Neural progenitor cell (in vitro differentiated cells): ENCODE measurements around the gene LRP3.

ENCODE experiments used
- EZH2phosphoT487 ChIP-seq: fragments of 200-600 bp; sonication (generic); IDR thresholded peaks from 2 replicates; pipeline ENCODE4 v1.6.1; 2017; ENCODE audit warnings: antibody characterized with exemption
- TF ChIP-seq, protein P1 (sequence below): fragments of 200-600 bp; sonication (generic); IDR thresholded peaks from 2 replicates; pipeline ENCODE4 v1.5.1; 2017; ENCODE audit warnings: antibody characterized with exemption, mild to moderate bottlenecking

DNA sequence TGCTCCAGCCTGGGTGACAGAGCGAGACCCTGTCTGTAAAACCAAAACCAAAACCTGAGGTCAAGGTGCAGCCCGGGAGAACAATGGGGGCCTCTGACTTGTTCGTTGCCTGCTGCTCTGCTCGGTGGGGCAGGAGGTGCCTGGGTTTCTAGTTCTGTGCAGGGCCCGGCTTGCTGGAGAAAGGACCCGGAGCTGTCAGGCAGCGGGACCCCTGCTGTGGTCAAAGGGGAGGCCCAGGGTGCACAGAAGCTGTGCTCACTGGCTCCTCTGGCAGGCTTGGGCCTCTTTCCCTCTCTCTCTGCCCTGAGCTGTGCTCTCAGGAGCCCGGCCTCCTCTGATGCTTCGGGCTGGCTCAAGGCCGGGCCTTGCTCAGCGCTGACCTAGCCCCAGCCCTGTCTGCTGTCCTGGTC is 3.5 kb downstream of the LRP3 start:
- TF ChIP-seq EZH2phosphoT487: no peak
- TF ChIP-seq, protein P1, sequence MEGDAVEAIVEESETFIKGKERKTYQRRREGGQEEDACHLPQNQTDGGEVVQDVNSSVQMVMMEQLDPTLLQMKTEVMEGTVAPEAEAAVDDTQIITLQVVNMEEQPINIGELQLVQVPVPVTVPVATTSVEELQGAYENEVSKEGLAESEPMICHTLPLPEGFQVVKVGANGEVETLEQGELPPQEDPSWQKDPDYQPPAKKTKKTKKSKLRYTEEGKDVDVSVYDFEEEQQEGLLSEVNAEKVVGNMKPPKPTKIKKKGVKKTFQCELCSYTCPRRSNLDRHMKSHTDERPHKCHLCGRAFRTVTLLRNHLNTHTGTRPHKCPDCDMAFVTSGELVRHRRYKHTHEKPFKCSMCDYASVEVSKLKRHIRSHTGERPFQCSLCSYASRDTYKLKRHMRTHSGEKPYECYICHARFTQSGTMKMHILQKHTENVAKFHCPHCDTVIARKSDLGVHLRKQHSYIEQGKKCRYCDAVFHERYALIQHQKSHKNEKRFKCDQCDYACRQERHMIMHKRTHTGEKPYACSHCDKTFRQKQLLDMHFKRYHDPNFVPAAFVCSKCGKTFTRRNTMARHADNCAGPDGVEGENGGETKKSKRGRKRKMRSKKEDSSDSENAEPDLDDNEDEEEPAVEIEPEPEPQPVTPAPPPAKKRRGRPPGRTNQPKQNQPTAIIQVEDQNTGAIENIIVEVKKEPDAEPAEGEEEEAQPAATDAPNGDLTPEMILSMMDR: no peak
